T-helper 2 cell (primary cell): ENCODE results near the gene ERLIN1.

Source experiments
- DNase-seq, 5 experiments: peaks; one replicate each; pipeline versions ENCODE4 v3.0.0 to v3.0.0-alpha.2; 2012 to 2022
- total RNA-seq, 2 donors: gene quantifications; one replicate each; lab custom pipeline; 2026; lab: John Stamatoyannopoulos, UW

Gene ERLIN1
- total RNA-seq: 8.1 to 12.5 reads per million in 2 donors

- DNase-seq: peak; percentile 87 to 94 (median 89)
Measured at GRCh38 chr10:100185364-100186252, at the start of gene ERLIN1. Gene ERLIN1, minus strand, starts transcription at chr10:100186029. Its CDS starts 403 bp downstream, at chr10:100185626.

- DNase-seq: no peak
Measured at GRCh38 chr10:100232101-100232500, 46.3 kb upstream of the ERLIN1 start.

- peak in 1 of 5 experiments; percentile 5 for DNase-seq
Measured at GRCh38 chr10:100229819-100230422, 44.1 kb upstream of the ERLIN1 start.

DNA sequence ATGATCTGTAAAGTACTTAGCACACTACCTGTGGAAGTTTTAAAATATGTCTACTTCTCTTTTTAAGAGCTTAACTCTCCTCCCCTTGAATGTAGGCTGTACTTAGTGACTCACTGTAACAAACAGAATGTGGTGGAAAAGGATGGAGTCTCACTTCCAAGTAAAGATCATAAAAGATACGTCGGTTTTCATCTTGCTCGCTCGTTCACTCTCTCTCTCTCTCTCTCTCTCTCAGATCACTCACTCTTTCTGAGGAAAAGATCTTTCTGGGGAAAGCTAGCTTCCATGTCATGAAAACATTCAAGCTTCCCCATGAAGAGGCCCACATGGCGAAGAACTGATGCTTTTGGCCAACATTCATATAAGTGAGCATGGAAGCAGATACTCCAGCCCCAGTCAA, 38.0 kb upstream of the ERLIN1 start:
- no peak for DNase-seq

- no peak for DNase-seq
Measured at GRCh38 chr10:100222529-100222928, 36.7 kb upstream of the ERLIN1 start.

DNA sequence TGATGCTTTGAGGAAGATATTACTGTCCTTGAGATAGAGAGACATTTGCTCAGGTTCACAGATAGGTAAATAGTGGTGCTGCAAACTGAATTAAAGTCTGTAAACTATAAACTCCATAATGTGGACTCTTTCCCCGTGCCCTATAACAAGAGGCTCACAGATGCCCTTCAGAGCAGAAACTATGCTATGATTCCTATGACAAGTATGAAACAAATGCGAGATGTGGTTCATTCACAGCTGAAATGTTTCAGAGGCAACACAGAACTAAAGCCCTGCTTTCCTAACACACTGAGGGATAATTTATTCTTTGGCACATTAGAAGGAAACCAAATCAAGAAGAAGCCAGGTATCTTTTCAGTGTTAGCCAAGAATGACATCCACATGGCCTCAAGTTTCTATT, 30.2 kb upstream of the ERLIN1 start:
- no peak for DNase-seq

DNA sequence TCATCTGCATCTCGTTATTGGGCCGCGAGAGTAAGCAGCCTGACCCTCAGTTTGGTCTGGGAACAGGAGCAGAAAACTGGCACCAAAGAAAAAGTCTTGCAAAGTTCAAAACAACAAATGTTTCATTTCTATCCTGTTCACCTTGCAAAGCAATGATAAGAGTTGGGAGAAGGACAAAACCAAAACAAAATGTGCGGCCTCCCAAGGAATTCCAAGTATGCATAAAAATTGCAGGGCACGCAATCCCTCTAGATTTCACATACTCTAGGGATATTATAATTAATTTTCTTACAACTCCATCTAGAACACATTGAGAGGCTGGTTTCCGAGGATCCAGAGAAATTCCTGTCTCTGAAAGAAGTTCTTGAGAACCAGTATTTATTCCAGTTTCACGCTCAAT, 23.5 kb upstream of the ERLIN1 start:
- no peak for DNase-seq

- no peak for DNase-seq
Measured at GRCh38 chr10:100208276-100208675, 22.4 kb upstream of the ERLIN1 start.

DNA sequence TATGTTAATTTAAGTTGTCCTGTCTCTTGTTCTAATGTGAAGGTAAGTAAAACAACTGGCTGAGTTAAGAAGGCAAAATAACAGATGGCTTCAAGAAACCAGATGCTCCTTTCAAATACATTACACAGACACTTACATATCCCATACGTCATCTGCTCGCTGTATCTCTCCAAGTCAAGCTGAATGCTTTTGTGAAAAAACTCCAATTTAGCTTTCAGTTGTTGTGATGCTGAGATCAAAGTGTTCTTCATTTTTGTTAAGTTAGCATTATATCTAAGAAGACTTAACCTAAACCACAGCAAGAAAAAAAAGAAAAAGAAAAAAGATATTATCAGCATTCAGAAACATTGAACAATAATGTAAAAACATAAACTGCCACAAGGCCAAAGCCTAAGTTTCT, 18.5 kb upstream of the ERLIN1 start:
- peak in 1 of 5 experiments; percentile 78 for DNase-seq

DNA sequence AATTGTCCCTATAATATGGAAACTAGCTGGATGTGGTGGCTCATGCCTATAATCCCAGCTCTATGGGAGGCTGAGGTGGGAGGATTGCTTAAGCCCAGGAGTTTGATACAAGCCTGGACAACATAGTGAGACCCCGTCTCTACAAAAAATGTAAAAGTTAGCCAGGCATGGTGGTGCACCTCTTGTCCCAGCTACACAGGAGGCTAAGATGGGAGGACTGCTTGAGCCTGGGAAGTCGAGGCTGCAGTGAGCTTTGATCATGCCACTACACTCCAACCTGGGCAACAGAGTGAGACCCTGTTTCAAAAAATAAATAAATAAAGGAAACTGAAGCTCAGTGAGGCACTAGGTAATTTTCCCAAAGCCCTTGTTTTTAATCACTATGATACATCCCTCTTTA, 15.7 kb upstream of the ERLIN1 start:
- DNase-seq: no peak

DNA sequence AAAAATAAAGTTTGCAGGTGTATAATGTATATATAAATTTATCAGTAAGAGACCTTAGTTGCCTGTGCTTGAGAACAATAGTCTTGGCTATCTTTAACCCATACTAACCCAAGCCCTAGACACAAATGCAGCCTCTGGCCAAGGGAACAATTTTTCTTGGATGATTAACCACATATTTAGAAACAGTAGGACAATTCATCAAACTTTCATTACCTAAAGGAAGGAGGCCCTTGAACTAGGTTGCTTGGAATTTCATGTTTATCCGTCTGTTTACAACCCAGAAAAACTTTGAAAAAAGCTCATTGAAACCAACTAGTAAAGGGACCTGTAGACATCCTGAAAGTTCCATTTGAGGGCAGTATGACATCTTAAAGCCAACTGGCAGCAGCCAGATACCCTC, 8.9 kb upstream of the ERLIN1 start:
- DNase-seq: no peak

DNA sequence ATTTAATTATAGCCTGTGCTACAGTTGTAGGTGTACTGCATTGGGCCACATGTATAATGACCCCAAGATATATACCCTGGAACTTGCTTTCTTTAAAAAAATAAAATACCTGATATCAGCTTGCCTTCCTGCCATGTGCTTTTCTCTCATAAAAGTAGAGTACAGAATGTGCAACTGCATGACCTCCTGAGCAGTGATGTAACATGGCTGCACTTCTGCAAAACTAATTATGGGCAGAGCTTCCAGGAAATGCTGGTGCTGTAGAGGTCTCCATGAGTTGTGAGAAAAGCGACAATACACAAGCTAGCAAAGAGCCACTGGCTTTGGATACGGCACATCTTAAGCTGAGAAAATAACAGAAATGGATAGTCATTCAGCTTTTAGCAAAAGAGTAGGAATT, 6.5 kb upstream of the ERLIN1 start:
- DNase-seq: no peak

DNA sequence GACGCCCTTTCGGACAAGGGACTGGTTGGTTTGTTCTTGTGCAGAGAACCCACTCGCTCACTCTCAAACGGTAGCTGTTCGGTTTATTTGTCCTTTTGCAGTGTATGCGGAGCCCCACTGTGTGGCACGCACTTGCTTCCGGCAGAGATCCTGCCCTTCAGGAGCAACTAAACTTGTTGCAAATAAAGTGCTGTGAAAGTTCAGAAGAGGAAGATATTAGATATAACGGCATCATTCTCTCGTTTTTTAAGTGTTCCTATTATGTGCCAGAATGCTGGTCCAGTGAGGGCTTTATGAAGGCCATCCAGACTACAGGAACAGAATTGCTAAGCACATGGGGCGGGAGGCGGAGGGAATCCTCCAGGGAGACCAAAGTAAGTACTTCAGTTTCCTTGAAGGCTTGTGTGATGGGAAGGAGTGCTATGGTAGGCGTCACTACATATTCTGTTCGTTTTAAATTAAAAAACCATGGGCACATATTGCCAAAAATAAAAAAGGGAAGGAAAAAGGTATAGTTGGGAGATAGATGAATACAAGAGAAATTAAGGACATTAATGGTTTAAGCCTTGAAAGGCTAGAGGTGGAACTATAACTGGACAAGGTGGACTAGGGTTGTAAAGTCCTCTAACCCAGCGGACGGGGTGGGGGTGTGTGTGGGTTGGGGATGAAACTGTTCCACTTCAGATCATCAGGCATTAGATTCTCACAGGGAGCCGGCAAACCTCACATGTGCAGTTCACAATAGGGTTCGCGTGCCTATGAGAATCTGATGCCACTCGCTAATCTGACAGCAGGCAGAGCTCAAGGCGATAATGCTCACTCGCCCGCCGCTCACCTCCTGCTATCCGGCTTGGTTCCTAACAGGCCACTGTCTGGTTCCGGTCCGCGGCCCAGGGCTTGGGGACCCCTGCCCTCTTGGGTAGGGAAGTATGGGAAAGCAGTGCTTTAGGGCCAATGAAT, 704 bp upstream of the ERLIN1 start:
- peak in 1 of 5 experiments; percentile 42 for DNase-seq

DNA sequence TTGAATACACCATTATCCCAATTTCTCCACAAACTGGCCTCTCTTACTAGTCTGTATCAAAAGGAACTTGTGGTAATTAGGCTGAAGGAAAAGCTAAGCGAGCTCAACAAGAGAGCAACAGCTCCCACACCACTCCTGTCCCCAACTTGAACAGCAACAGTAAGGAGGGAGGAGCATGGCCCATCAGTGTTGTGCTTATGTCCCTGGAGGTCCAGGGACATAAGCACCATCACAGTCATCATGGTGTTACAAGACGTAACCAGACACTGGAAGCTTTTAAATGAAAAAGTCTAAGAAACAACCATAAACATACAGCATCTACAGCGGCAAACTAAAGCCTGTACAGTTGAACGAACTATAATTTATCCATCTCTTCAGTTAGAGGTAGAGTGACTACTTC, 989 bp downstream of the ERLIN1 start:
- peak in 1 of 5 experiments; percentile 35 for DNase-seq

DNA sequence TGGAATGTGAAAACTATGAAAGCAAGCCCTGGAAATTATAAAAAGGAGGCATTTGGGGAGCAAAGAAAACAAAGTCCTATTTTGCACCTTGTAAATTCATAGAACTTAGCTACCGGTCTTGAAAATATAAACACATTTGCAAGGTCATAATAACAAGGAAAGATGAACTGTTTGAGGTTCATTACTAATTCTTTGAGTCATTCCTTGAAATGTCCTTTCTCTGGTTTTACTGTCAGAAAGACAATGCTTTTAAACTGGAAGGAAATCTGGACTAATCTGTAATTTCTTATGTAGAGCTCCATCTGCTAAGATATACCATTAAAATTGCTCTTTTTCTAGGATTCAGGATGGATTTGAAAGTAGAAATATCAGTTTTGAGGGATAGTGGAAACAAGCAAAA, 1.4 kb downstream of the ERLIN1 start:
- DNase-seq: no peak

DNA sequence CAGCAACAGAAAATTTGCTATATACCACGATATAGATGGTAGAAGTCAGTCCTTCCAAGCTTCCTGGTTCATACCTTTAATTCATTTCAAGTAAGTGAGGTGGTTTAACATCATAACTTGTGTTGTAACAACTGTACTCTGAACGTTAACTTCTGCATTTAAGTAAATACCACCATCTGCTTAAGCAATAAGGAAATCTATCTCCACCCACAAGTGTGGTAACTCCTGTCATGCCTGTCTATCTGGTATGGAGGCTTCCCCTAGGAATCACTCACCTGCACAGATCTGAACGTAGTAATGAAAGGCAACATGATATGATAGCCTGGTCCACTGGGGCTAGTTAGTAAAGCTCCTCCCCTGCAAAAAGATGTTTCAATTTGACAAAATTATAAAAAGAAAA, 2.3 kb downstream of the ERLIN1 start:
- no peak for DNase-seq

- no peak for DNase-seq
Measured at GRCh38 chr10:100182908-100183307, 2.9 kb downstream of the ERLIN1 start.

DNA sequence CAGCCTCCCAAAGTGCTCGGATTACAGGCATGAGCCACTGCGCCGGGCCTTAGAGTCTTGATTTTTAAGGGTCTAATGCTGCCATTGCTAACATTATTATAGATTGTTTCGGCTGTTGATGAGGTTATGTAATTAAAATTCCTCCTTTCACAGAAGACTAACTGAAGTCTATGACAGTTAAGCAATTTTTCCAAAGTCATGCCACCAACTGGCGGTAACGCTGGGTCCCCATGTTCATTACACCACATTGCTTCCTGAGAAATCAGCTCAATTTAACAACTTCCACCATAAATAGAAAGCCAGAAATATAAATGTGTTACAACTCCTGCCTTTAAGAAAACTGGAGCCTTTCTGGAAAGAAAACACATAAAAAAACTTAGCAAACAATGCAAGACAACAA, 3.5 kb downstream of the ERLIN1 start:
- no peak for DNase-seq

DNA sequence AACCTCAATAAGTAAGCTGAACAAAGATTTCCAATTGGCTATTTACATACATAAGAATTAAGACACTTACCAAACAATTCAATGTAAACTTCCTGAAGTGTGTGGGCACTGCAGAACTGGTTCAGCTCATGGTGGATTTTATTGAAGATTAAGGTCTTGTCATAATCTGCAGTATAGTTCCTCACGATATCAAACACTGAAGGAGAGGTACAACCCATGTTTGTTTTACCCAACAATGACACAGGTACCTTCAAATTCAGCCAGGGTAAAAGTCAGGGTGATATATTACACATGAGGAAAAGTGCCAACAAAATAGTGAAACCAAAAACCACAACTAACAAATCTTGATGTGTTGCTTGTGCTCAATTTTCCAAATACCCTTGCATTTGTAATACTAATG, 10.0 kb downstream of the ERLIN1 start:
- DNase-seq: peak in 1 of 5 experiments; percentile 20

GRCh38 chr10:100174699-100175677, 10.8 kb downstream of the ERLIN1 start:
- DNase-seq: peak in 1 of 5 experiments; percentile 83

DNA sequence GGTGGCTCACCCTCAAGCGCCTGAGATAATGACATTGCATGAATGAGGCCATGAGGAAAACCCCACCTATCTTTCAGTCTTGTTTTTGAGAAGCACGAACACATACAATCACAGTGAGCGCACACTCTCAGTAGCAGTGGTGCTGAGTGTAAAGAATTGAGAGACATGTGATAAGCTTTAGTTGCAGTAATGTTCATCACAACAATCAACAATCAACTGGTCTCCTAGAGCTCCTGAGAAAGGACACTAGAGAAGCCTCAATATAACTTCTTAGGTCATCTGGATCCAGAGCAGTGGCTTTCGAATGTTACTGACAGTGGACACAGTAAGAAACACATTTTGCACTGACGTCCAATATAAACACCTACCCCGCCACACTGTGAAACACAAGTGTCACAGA, 12.8 kb downstream of the ERLIN1 start:
- no peak for DNase-seq

DNA sequence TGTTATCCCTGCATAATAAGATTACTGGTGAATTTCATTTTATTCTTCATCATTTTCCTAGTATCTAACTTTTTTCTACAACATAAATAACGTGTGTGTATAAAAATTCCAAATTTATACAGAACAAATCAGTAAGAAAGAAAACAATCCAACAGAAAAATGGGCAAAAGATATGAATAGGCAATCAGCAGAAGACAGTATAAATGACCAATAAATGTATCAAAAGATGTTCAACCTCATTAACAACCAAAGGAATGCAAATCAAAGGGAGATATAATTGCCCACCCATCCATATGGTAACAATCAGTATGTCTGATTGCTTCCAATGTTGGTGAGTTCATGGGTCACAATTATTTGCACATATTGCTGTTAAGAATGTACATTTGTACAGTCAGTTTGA, 13.5 kb downstream of the ERLIN1 start:
- no peak for DNase-seq
